ENCODE measurements around the gene VIM. TPM values are rescaled to one million over a fixed set of nuclear protein-coding genes. Genes with fewer than 3 reads are reported as not detected.

The VIM gene
- total RNA-seq, 4 donors from 2014 or later, result 2,201 to 4,711 (median 2,567) TPM

DNA sequence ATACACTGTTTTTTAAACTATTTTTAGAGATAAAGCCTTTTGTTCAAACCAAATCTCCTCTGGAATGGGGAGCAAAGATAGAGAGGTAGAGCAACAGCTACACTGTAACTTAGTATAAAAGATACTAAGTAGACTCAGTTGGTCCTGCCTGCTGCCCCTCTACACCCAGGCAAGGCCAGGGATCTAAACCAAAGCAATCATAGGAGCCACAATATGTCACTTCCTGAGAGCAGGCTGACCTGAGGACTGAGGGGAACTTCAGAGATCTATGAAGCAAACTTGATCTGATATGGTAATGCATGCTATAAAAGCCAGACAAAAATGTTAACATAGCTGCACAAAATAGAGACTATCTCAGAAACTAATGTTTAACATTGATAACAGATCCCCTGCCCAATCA, 19.6 kb upstream of the VIM start:
- Histone ChIP-seq H3K4me3 (replicated peaks in 1 of 3) (no peak overlapping the region), H3K27me3 (no peaks in the 10 kb centered on the region), H3K4me1 (peaks cover under 1% of the 10 kb centered on the region in 2 donors), H3K27ac (no peak overlapping the region), H3K9me3 (no peaks in the 10 kb centered on the region), H3K36me3 (no peaks in the 10 kb centered on the region)
- TF ChIP-seq, protein P1, sequence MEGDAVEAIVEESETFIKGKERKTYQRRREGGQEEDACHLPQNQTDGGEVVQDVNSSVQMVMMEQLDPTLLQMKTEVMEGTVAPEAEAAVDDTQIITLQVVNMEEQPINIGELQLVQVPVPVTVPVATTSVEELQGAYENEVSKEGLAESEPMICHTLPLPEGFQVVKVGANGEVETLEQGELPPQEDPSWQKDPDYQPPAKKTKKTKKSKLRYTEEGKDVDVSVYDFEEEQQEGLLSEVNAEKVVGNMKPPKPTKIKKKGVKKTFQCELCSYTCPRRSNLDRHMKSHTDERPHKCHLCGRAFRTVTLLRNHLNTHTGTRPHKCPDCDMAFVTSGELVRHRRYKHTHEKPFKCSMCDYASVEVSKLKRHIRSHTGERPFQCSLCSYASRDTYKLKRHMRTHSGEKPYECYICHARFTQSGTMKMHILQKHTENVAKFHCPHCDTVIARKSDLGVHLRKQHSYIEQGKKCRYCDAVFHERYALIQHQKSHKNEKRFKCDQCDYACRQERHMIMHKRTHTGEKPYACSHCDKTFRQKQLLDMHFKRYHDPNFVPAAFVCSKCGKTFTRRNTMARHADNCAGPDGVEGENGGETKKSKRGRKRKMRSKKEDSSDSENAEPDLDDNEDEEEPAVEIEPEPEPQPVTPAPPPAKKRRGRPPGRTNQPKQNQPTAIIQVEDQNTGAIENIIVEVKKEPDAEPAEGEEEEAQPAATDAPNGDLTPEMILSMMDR (IDR thresholded peaks at IDR 0.05), result no peak
- TF ChIP-seq POLR2A (IDR thresholded peaks at IDR 0.05), result no peak
- DNase-seq, result no peak
- intact Hi-C loops (cut with DNase I), result no loop called here

DNA sequence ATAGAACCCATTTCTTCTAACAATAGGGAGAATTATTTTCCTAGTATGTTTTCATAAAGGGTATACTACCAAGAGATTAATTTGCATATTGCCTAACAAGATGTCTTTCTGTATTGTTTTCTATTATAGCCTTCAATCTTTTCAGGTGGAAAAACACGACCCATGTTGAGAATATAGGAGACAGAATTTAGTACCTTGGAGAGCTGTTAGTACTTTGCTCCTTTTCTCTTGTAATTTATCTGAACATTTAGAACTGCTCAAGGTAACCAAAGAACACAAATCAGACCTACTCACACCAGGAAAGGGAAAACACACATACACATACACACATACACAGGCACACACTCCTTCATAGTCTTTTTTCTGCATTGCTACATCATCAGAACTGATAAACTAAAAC, 18.7 kb upstream of the VIM start:
- H3K4me1 ChIP-seq, result peaks cover 5 to 7% of the 10 kb centered on the region in 2 donors
- WGBS, 2 donors, result 82 to 88% methylated on average over 1 of the region's 1 CpG
- H3K36me3 ChIP-seq, result no peaks in the 10 kb centered on the region
- H3K9me3 ChIP-seq, result no peaks in the 10 kb centered on the region
- no peak overlapping the region for H3K4me3 ChIP-seq (replicated peaks in 1 of 3)
- intact Hi-C loops (cut with DNase I), result no loop called here
- no peak for DNase-seq
- H3K27ac ChIP-seq, result no peak overlapping the region
- no peaks in the 10 kb centered on the region for H3K27me3 ChIP-seq
- no peak for TF ChIP-seq POLR2A (IDR thresholded peaks at IDR 0.05)
- TF ChIP-seq, protein P1 (IDR thresholded peaks at IDR 0.05), result no peak

DNA sequence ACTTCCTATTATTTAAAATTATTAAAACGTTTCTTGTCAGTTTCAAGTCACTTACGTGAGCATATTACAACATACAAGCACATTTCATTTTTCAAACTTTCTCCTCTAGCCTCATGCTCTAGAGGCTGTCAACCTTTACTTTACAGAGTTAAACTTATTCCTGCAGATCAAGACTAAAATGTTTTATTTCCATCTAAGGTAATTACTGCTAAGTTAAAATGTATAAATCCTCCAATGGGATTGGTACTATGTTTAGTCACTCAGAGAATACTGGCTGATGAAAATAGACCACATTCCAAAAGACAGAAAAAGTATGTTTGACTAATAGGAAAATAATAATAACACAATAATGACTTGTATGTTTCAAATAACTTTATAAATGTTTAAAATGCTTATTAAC, 18.2 kb upstream of the VIM start:
- no peaks in the 10 kb centered on the region for H3K9me3 ChIP-seq
- intact Hi-C loops (cut with DNase I), result no loop called here
- H3K36me3 ChIP-seq, result no peaks in the 10 kb centered on the region
- H3K27me3 ChIP-seq, result no peaks in the 10 kb centered on the region
- no peak for TF ChIP-seq POLR2A (IDR thresholded peaks at IDR 0.05)
- TF ChIP-seq, protein P1 (IDR thresholded peaks at IDR 0.05), result no peak
- DNase-seq, result no peak
- H3K4me1 ChIP-seq, result peaks cover 10 to 13% of the 10 kb centered on the region in 2 donors
- H3K4me3 ChIP-seq (replicated peaks in 1 of 3), result no peak overlapping the region
- WGBS, 2 donors, result 83% methylated on average over 2 of the region's 2 CpGs
- no peak overlapping the region for H3K27ac ChIP-seq

DNA sequence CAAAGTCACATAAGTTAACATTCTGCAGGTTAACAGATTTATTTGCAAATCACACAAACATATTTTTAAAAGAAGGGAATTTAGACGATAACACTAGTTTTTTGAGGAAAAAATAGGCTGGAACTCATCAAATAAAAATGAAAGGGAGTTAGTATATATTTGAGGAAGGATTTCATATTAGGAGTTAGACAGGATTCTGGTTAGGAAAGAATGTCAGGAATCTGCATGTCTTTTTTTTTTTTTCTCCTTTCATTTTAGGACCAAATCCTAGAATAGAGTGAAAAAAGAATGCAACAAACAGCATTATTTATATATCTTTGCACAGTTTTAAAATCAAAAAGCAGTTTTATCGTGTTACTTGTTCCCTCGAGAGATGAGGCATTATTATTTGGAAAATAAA, 17.7 kb upstream of the VIM start:
- H3K27ac ChIP-seq, result no peak overlapping the region
- no peak overlapping the region for H3K4me3 ChIP-seq (replicated peaks in 1 of 3)
- no peaks in the 10 kb centered on the region for H3K9me3 ChIP-seq
- intact Hi-C loops (cut with DNase I), result no loop called here
- no peaks in the 10 kb centered on the region for H3K27me3 ChIP-seq
- H3K36me3 ChIP-seq, result no peaks in the 10 kb centered on the region
- 73 to 83% methylated on average over 3 of the region's 3 CpGs for WGBS, 2 donors
- TF ChIP-seq POLR2A (IDR thresholded peaks at IDR 0.05), result no peak
- TF ChIP-seq, protein P1 (IDR thresholded peaks at IDR 0.05), result no peak
- peaks cover 12 to 13% of the 10 kb centered on the region in 2 donors for H3K4me1 ChIP-seq
- no peak for DNase-seq

DNA sequence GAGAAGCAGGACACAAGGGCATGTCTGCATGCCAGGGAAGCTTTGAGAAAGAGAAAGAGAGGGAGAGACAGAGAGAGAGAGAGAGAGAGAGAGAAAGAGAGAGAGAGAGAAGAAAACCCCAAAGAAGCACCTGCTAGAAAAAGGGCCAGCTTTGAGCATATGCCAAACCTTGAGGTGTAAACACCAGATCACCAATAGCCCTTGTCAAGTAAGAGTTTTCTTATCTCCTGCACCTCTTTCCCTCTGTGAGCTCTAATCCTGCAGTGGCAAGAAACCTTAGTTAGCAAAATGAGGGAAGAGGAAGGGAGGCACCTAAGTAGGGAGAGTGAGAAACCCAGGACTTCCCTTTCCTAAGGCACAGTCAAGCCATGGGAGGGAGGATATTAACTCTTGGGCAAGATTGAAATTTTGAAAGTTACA, 15.2 kb upstream of the VIM start:
- TF ChIP-seq, protein P1 (IDR thresholded peaks at IDR 0.05), result no peak
- TF ChIP-seq POLR2A (IDR thresholded peaks at IDR 0.05), result no peak
- no peak for DNase-seq
- Histone ChIP-seq H3K9me3 (no peaks in the 10 kb centered on the region), H3K27ac (no peak overlapping the region), H3K27me3 (no peaks in the 10 kb centered on the region), H3K36me3 (no peaks in the 10 kb centered on the region), H3K4me3 (replicated peaks in 1 of 3) (no peak overlapping the region), H3K4me1 (peaks cover 13 to 16% of the 10 kb centered on the region in 2 donors)
- intact Hi-C loops (cut with DNase I), result no loop called here

All from thyroid gland (tissue), 4 donors.